Liver (tissue), 3 donors: ENCODE measurements around the gene MTF1.

Source experiments
- CTCF ChIP-seq: fragments of 150-350 bp; IDR thresholded peaks from 2 replicates; pipeline ENCODE4 v1.5.1; 2017; ENCODE audit warnings: improper control_type of control experiment, low read depth, low read length; ENCODE audit not compliant: missing input control
- GABPA ChIP-seq, 2 donors: IDR thresholded peaks in 1 of 2; conservative IDR thresholded peaks in 1 of 2; 2 replicates each; pipeline ENCODE4 v1.6.1; 2016; ENCODE audit warnings: antibody characterized with exemption in 2 of 2, mild to moderate bottlenecking in 1 of 2, moderate library complexity in 1 of 2
- MAX ChIP-seq: IDR thresholded peaks from 2 replicates; pipeline ENCODE4 v1.6.1; 2016; ENCODE audit warnings: antibody characterized with exemption
- RAD21 ChIP-seq, 2 donors: IDR thresholded peaks; 2 replicates each; pipeline ENCODE4 v1.6.1; 2016; ENCODE audit warnings: antibody characterized with exemption in 2 of 2, mild to moderate bottlenecking in 2 of 2
- donor health status: healthy.
- donor health status: healthy.

GRCh38 chr1:37888022-37888700, 28.8 kb upstream of the MTF1 start:
- no peak for TF ChIP-seq GABPA (IDR thresholded peaks at IDR 0.05 in 1 of 2, conservative IDR thresholded peaks at IDR 0.05 in 1 of 2)
- no peak for TF ChIP-seq RAD21 (IDR thresholded peaks at IDR 0.05)
- no peak for TF ChIP-seq CTCF
- no peak for TF ChIP-seq MAX
